GM15510 (cell line): ENCODE data around the gene SALL1.

ENCODE experiments used
- POLR2A ChIP-seq: IDR thresholded peaks from 3 replicates; pipeline ENCODE4 v1.6.1; 2011; ENCODE audit warnings: borderline replicate concordance; ENCODE audit not compliant: insufficient read length; ENCODE audit errors: extremely low read depth

SALL1 gene

GRCh38 chr16:51150888-51151320, at the start of gene SALL1:
Gene SALL1 (minus strand): TSS chr16:51151270. CDS start chr16:51151241, 29 bp downstream.
- no peak for TF ChIP-seq POLR2A

- no peak for TF ChIP-seq POLR2A
Observed at GRCh38 chr16:51200793-51201192, 49.7 kb upstream of the SALL1 start.

DNA sequence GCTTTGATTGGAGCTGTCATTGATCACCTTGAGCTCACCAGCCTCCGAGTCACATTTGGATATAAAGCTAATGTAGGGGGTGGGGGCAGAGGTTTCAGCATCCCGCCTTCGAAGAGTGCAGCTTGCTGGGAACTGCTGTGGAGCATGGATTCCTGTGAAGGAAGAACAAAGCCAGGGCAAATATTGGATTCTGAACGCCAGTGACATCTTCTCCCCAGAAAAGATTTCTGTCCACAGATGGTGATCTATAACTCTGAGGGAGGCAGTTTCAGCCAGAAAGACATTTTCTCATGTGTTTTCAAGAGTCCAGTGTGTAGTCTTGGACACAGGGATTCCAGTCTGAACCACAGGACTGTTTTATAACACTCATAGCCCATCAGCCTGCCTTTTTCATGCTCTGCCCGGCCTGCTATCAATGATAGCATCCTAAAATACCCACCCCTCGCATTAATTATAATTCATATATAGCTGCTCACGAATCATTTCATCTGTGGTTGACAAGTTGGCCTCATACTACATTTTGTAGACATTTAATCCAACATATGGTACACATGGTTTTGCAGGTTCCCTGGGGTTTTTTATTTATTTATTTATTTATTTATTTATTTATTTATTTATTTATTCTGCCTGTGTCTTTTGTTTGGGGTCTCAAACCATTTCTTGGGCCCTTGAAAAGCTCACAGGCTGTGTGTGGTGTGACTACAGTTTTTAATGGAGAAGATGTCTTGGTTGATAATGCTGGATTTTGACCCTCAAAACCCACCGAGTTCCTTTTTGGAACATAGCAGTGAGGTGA, 47.1 kb upstream of the SALL1 start:
- no peak for TF ChIP-seq POLR2A

DNA sequence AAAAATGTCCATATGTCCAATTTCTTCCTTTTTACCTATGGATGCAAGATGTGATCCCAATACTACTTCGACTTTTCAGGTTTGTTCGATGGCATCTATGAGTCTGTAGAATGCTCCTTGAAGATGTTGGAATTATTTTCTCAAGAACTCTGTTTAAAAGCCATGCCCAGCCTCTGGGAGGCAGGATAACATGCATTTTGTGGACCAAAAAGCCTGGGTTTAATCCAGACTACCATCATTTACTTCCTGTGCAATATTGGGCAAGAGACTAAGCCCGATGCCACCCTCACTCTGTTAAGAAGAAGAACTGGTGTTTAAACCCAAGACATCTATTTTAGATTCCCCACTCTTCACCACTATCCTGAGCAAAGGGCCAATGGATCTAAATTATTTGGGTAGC, 42.8 kb upstream of the SALL1 start:
- TF ChIP-seq POLR2A = no peak

GRCh38 chr16:51184702-51185433, 33.8 kb upstream of the SALL1 start:
- TF ChIP-seq POLR2A = no peak

DNA sequence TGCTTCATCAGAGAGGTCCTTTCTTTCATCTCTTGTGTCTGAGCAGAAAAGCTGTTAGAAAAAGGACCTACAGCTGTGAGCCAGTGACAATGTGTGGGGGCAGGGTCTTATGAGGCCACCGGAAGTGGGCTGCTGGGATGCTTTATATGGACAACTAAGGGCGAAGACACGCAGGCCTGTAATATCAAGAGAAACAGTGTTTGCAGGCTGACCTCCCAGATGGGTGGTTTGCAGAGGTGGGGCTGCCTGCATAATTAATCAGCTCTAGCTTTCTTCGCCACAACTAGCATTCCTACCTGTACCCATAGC, 30.4 kb upstream of the SALL1 start:
- no peak for TF ChIP-seq POLR2A

- TF ChIP-seq POLR2A = no peak
Observed at GRCh38 chr16:51180719-51181502, 29.8 kb upstream of the SALL1 start.

DNA sequence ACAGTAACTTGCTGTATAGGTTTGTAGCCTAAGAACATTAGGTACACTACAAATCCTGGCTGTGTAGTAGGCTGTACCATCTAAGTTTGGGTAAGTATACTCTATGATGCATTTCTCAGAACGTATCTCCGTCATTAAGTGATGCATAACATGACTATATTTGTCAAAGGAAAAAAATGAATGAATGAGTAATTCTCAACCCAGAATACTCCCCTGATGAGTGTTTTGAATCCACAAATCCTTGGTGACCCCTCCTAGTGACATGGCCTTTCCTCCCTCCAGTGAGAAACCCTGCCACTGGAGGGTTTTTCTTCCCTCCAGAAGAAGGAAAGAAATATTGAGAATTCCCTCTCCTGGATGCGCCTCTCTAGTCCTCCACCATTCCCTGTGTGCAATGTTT, 24.0 kb upstream of the SALL1 start:
- TF ChIP-seq POLR2A = no peak

DNA sequence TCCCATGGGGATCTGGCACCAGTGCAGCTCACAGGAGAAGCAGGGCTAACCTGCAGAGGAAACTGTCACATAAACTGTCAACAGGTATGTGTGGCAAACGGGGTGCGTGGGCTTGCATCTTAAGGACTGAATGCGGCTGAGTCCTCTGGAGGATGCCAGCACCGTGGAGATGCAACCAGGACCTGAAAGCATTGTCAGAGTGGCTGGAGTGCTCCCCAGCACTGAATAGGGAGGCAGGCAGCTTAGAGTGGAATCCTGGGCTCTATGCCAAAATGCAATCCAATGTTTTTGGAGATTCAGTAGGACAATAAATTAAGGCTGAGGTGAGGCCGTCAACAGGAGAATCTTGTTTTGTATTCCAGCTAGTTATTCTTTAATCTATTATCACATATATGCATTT, 21.3 kb upstream of the SALL1 start:
- TF ChIP-seq POLR2A = no peak

DNA sequence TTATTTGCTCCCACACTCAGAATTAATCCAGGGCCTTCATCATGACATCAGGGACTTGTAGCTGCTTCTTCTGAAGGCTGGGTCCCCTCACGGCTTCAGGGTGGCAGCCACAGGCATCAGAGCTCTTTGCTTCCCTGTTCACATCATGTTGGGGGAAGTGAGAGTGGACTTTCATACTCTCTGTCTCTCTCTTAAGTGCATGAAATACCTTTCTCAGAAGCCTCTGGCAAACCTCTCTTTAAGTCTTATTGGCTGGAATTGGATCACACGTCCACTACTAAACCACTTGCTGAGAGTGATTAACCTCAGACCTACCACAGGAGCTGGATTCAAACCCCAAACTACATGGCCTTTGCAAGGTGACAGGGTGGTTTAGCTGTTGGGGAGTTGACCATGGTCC, 17.7 kb upstream of the SALL1 start:
- no peak for TF ChIP-seq POLR2A

DNA sequence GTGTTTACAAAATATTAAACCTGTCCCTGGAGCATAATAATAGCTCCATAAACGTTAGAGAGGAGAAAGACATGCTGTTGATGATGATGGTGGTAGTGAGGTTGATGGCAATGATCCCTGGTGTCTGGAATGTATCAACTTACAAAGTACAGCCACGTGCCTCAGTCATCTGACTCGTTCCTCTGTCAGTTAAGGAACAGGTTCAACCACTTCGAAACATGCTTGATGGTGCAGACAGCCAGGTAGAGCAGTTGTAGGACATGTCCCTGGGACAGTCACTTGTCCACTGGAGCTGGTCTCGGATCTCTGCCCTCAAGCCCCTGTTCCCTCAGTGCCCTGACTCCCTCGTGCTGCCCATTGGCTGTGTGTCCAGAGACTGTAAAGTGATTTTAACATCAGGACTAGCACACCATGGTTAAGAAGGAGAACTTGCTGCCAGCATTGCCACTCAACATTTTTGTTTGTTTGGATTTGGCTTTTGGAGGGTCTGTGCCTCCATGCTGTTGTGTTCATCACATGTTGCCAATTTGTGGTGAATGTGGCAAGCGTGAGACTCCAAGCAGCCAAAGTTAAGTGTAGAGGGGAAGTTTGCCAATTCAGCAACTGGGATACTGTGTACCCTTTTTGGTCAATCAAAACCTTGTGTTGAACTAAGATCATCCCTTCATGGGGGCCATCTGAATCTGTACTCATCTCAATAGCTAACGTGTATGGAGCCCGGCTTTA, 16.3 kb upstream of the SALL1 start:
- TF ChIP-seq POLR2A = no peak

DNA sequence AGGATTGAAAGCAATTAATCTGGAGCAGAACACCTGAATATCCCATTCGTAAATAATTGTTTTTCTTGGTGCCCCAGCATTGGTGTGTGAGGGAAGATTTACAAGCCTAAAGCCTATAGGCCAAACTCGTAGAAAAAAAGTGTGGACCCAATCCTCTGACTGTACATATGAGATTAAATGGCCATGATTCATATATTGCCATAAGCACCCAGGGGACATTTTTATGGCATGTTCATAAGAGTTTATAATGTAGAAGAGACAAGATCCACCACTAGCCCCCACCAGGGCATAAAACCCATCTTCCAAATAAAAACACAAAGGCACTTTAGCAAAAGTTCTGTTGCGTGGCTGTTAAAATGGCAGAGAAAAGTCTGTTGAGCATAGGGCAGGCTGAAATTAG, 15.5 kb upstream of the SALL1 start:
- no peak for TF ChIP-seq POLR2A

GRCh38 chr16:51166091-51166490, 15.0 kb upstream of the SALL1 start:
- TF ChIP-seq POLR2A = no peak

DNA sequence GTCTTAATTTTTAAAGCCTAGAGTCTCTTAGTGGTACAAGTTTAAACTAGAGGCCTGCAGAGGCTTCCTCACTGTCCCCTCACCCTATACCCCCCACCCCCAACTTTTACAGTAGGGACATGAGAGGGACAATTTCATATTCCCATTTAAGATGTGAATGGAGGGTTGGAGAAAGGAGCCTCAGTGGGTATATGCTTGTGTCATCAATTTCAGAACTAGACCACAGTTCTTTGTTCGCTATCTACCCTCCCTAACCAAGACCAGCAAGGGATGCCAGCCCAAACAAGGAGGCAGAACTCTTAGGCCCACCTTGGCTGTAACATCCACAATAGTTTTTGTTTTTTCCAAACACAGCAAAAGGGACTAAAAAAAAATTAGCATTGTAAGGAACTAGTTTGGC, 14.0 kb upstream of the SALL1 start:
- TF ChIP-seq POLR2A = no peak

DNA sequence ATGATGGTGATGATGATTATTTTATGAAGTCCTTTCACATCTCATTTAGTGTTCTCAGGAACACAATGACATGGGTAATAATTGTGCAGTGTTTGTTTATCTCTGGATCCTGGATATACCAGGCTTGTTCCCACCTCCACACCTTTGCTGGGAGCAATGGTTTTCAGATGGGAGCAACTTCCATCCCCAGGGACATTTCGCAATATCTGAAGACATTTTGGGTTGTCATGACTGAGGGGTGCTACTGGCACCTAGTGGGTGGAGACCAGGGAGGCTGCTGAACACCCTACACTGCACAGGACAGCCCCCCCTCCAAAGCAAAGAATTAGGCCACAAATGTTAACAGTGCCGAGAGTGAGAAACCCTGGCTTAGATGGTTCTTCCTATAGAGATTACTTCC, 13.5 kb upstream of the SALL1 start:
- TF ChIP-seq POLR2A = no peak
